Stimulated activated CD8-positive, alpha-beta memory T cell treated with anti-CD3 and anti-CD28 coated beads, Interleukin-7, amount 100 ng/mL, for 24 hours (primary cell): ENCODE results near the gene MYO1D.
"Not testable (repeated sequence)": the region's sequence is repeated elsewhere in the genome, so short reads cannot be mapped to it uniquely, and the experiment has no call there.

Experiments
- DNase-seq: peaks from one replicate; pipeline ENCODE4 v3.0.0-alpha.2; 2020; ENCODE audit warnings: low read depth

The MYO1D gene

GRCh38 chr17:32854832-32855389, 22.0 kb downstream of the MYO1D start:
- DNase-seq = no peak

GRCh38 chr17:32854207-32854606, 22.7 kb downstream of the MYO1D start:
- no peak for DNase-seq

- no peak for DNase-seq
Observed at GRCh38 chr17:32852811-32853210, 24.1 kb downstream of the MYO1D start.

- no peak for DNase-seq
Observed at GRCh38 chr17:32849879-32850278, 27.0 kb downstream of the MYO1D start.

- DNase-seq = no peak
Observed at GRCh38 chr17:32847977-32848376, 28.9 kb downstream of the MYO1D start.

GRCh38 chr17:32846143-32846542, 30.8 kb downstream of the MYO1D start:
- DNase-seq = no peak

- DNase-seq = no peak
Observed at GRCh38 chr17:32840241-32840640, 36.7 kb downstream of the MYO1D start.

GRCh38 chr17:32836527-32836926, 40.4 kb downstream of the MYO1D start:
- DNase-seq = no peak

- no peak for DNase-seq
Observed at GRCh38 chr17:32835291-32835761, 41.6 kb downstream of the MYO1D start.

- no peak for DNase-seq
Observed at GRCh38 chr17:32834104-32834503, 42.8 kb downstream of the MYO1D start.

GRCh38 chr17:32833526-32833925, 43.4 kb downstream of the MYO1D start:
- no peak for DNase-seq

- DNase-seq = no peak
Observed at GRCh38 chr17:32833076-32833475, 43.8 kb downstream of the MYO1D start.

- DNase-seq = no peak
Observed at GRCh38 chr17:32831627-32832243, 45.2 kb downstream of the MYO1D start.

GRCh38 chr17:32831223-32831622, 45.7 kb downstream of the MYO1D start:
- DNase-seq = no peak

GRCh38 chr17:32828822-32829221, 48.1 kb downstream of the MYO1D start:
- DNase-seq = no peak

- DNase-seq = no peak
Observed at GRCh38 chr17:32827227-32827626, 49.7 kb downstream of the MYO1D start.

GRCh38 chr17:32826076-32826475, 50.8 kb downstream of the MYO1D start:
- DNase-seq = no peak

GRCh38 chr17:32824334-32824733, 52.6 kb downstream of the MYO1D start:
- no peak for DNase-seq

- no peak for DNase-seq
Observed at GRCh38 chr17:32822996-32823395, 53.9 kb downstream of the MYO1D start.

GRCh38 chr17:32821987-32822934, 54.7 kb downstream of the MYO1D start:
- DNase-seq = not testable (repeated sequence)

GRCh38 chr17:32820440-32820839, 56.5 kb downstream of the MYO1D start:
- DNase-seq = no peak

GRCh38 chr17:32819787-32820186, 57.1 kb downstream of the MYO1D start:
- DNase-seq = no peak

- no peak for DNase-seq
Observed at GRCh38 chr17:32819035-32819434, 57.9 kb downstream of the MYO1D start.
